ENCODE results near the gene RB1. TPM values are rescaled to one million over a fixed set of nuclear protein-coding genes. Genes with fewer than 3 reads are reported as not detected.
"Not testable (repeated sequence)": the region's sequence is repeated elsewhere in the genome, so short reads cannot be mapped to it uniquely, and the experiment has no call there.

Gene RB1
- total and polyA plus RNA-seq, 7 experiments from 2014 or later, result 12.1 to 37.1 (median 18.5) TPM

DNA sequence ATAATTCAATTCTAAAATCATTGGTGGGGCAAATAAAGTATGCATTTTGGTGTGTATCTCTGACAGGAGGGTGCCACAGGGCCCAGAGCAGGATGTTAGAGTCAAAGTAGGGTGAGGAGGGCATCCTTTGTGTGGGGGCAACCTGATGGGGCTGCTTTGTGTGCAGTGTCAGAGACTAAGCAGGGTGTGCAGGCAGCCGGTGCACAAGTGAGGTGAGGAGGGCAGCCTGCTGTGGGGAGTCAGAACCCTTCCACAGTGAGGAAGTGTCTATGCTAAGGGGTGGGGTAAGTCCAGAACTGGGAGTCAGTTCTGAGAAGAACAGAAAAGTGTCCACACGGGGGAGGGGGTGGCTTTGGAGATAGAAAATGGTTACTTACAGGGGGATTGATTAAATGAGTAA, 40.7 kb downstream of the RB1 start:
- ATAC-seq (no peak), DNase-seq (no peak)
- Mint-ChIP-seq H3K4me3 (no peak overlapping the region), H3K36me3 (peaks cover 11 to 36% (median 31%) of the 10 kb centered on the region in 5 donors), H3K27me3 (no peaks in the 10 kb centered on the region), H3K27ac (peak overlapping the region in 1 of 9 donors; percentile 12), H3K4me1 (peaks cover 0 to 12% (median 0%) of the 10 kb centered on the region in 7 donors), H3K9me3 (peaks cover 0 to 6% (median 0%) of the 10 kb centered on the region in 11 donors)
- ChIA-PET CTCF (no interaction called here), POLR2A (no interaction called here)
- H3K4me1 ChIP-seq (ENCODE audit: control insufficient read depth in 2 of 2, insufficient read depth in 2 of 2, low read length in 2 of 2), result no peaks in the 10 kb centered on the region
- intact Hi-C loops (cut with micrococcal nuclease), result no loop called here
- peaks cover 0 to 4% (median 0%) of the 10 kb centered on the region in 3 experiments for H3K9me3 ChIP-seq (ENCODE audit: control insufficient read depth in 2 of 3, low read length in 3 of 3)
- H3K36me3 ChIP-seq (ENCODE audit: control insufficient read depth in 2 of 3, insufficient read depth in 3 of 3, low read length in 3 of 3), result peaks cover 0 to 3% (median 0%) of the 10 kb centered on the region in 3 experiments
- H3K27me3 ChIP-seq (ENCODE audit: control insufficient read depth in 2 of 2, insufficient read depth in 2 of 2, low read length in 2 of 2), result no peaks in the 10 kb centered on the region
- H3K27ac ChIP-seq (ENCODE audit: low read depth, low read length), result no peak overlapping the region
- H3K4me3 ChIP-seq (ENCODE audit: low read length), result no peak overlapping the region

DNA sequence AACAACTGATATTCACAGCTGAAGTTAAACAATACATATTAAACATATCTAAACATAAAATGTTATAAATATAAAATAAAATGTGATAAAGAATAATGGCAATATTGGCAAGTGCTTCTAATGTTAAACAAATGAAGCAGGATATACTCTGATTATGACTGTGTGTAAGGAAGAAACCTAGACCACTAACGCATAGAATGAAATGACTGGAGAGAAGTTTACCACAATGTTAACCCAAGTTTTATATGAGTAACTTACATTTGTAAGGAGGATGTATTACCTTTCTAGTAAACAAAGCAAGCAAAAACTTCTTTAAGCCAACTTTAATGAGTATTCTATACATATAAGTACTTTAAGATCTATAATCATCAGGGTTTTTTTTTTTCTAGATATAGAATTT, 43.0 kb downstream of the RB1 start:
- DNase-seq, result no peak
- Mint-ChIP-seq H3K27me3 (no peaks in the 10 kb centered on the region), H3K4me1 (peaks cover 0 to 12% (median 0%) of the 10 kb centered on the region in 7 donors), H3K27ac (no peak overlapping the region), H3K9me3 (peaks cover 0 to 22% (median 8%) of the 10 kb centered on the region in 11 donors), H3K4me3 (no peak overlapping the region), H3K36me3 (peaks cover 28 to 58% (median 49%) of the 10 kb centered on the region in 5 donors)
- ChIA-PET CTCF (no interaction called here), POLR2A (interaction anchor here (0.6 kb wide), 1 partner anchor 17 kb away, joined by 3 read pairs; no protein-coding TSS in a partner anchor)
- Histone ChIP-seq H3K36me3 (ENCODE audit: control insufficient read depth in 2 of 3, insufficient read depth in 3 of 3, low read length in 3 of 3) (peaks cover 0 to 12% (median 0%) of the 10 kb centered on the region in 3 experiments), H3K27me3 (ENCODE audit: control insufficient read depth in 2 of 2, insufficient read depth in 2 of 2, low read length in 2 of 2) (no peaks in the 10 kb centered on the region), H3K27ac (ENCODE audit: low read depth, low read length) (no peak overlapping the region), H3K4me1 (ENCODE audit: control insufficient read depth in 2 of 2, insufficient read depth in 2 of 2, low read length in 2 of 2) (no peaks in the 10 kb centered on the region), H3K4me3 (ENCODE audit: low read length) (no peak overlapping the region), H3K9me3 (ENCODE audit: control insufficient read depth in 2 of 3, low read length in 3 of 3) (no peaks in the 10 kb centered on the region)
- no peak for ATAC-seq
- intact Hi-C loops (cut with micrococcal nuclease), result no loop called here

DNA sequence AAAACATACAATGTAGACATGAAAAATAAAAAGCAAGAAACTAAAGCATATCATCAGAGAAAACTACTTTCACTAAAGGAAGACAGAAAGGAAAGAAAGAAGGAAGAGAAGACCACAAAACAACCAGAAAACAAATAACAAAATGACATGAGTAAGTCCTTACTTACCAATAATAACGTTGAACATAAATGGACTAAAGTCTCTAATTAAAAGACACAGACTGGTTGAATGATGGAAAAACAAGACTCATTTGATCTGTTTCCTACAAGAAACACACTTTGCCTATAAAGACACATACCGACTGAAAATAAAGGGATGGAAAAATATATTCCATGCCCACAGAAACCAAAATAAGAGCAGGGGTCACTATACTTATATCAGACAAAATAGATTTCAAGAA, 46.0 kb downstream of the RB1 start:
- H3K27ac ChIP-seq (ENCODE audit: low read depth, low read length), result no peak overlapping the region
- no peak for ATAC-seq
- peaks cover 0 to 12% (median 0%) of the 10 kb centered on the region in 3 experiments for H3K36me3 ChIP-seq (ENCODE audit: control insufficient read depth in 2 of 3, insufficient read depth in 3 of 3, low read length in 3 of 3)
- no peak overlapping the region for H3K4me3 Mint-ChIP-seq
- no peaks in the 10 kb centered on the region for H3K27me3 Mint-ChIP-seq
- ChIA-PET POLR2A (no interaction called here), CTCF (no interaction called here)
- H3K4me1 ChIP-seq (ENCODE audit: control insufficient read depth in 2 of 2, insufficient read depth in 2 of 2, low read length in 2 of 2), result no peaks in the 10 kb centered on the region
- H3K9me3 Mint-ChIP-seq, result peaks cover 5 to 48% (median 24%) of the 10 kb centered on the region in 11 donors
- intact Hi-C loops (cut with micrococcal nuclease), result loop anchor here in 1 of 2 donors (2.0 kb wide), 1 partner anchor 13 kb away; no protein-coding TSS in a partner anchor
- no peaks in the 10 kb centered on the region for H3K27me3 ChIP-seq (ENCODE audit: control insufficient read depth in 2 of 2, insufficient read depth in 2 of 2, low read length in 2 of 2)
- H3K9me3 ChIP-seq (ENCODE audit: control insufficient read depth in 2 of 3, low read length in 3 of 3), result peaks cover 0 to 9% (median 0%) of the 10 kb centered on the region in 3 experiments
- peaks cover 0 to 7% (median 0%) of the 10 kb centered on the region in 7 donors for H3K4me1 Mint-ChIP-seq
- peaks cover 45 to 78% (median 72%) of the 10 kb centered on the region in 5 donors for H3K36me3 Mint-ChIP-seq
- no peak for DNase-seq
- H3K4me3 ChIP-seq (ENCODE audit: low read length), result no peak overlapping the region
- no peak overlapping the region for H3K27ac Mint-ChIP-seq

DNA sequence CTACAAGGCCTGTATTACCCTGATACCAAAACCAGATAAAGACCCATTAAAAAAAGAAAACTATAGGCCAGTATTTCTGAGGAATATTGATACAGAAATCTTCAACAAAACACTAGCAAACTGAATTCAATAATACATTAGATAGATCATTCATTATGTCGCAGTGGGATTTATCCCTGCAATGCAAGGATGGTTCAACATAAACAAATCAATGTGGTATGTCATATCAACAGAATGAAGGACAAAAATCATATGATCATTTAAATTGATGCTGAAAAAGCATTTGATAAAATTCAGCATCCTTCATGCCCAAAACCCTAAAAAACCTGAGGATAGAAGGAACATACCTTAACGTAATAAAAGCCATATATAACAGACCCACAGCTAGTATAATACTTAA, 50.0 kb downstream of the RB1 start:
- peaks cover 0 to 12% (median 0%) of the 10 kb centered on the region in 3 experiments for H3K36me3 ChIP-seq (ENCODE audit: control insufficient read depth in 2 of 3, insufficient read depth in 3 of 3, low read length in 3 of 3)
- Mint-ChIP-seq H3K27me3 (no peaks in the 10 kb centered on the region), H3K27ac (no peak overlapping the region), H3K4me3 (no peak overlapping the region), H3K36me3 (peaks cover 46 to 67% (median 66%) of the 10 kb centered on the region in 5 donors), H3K4me1 (peaks cover 0 to 2% (median 0%) of the 10 kb centered on the region in 7 donors), H3K9me3 (peaks cover 5 to 56% (median 34%) of the 10 kb centered on the region in 11 donors)
- POLR2A ChIA-PET, result no interaction called here
- no peak overlapping the region for H3K27ac ChIP-seq (ENCODE audit: low read depth, low read length)
- CTCF ChIA-PET, result no interaction called here
- no peak for DNase-seq
- no peak for ATAC-seq
- peaks cover 0 to 9% (median 0%) of the 10 kb centered on the region in 3 experiments for H3K9me3 ChIP-seq (ENCODE audit: control insufficient read depth in 2 of 3, low read length in 3 of 3)
- no peak overlapping the region for H3K4me3 ChIP-seq (ENCODE audit: low read length)
- H3K27me3 ChIP-seq (ENCODE audit: control insufficient read depth in 2 of 2, insufficient read depth in 2 of 2, low read length in 2 of 2), result no peaks in the 10 kb centered on the region
- intact Hi-C loops (cut with micrococcal nuclease), result no loop called here
- H3K4me1 ChIP-seq (ENCODE audit: control insufficient read depth in 2 of 2, insufficient read depth in 2 of 2, low read length in 2 of 2), result no peaks in the 10 kb centered on the region

DNA sequence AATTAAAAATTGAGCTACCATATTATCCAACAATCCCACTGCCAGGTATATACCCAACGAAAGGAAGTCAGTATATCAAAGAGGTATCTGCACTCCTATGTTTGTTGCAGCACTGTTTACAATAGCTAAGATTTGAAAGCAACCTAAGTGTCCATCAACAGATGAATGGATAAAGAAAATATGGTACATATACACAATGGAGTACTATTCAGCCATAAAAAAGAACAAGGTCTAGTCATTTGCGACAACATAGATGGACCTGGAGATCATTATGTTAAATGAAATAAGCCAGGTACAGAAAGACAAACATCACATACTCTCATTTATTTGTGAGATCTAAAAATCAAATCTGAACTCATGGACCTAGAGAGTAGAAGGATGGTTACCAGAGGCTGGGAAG, 52.0 kb downstream of the RB1 start:
- H3K27ac Mint-ChIP-seq; H3K4me1 ChIP-seq (ENCODE audit: control insufficient read depth in 2 of 2, insufficient read depth in 2 of 2, low read length in 2 of 2); H3K36me3 ChIP-seq (ENCODE audit: control insufficient read depth in 2 of 3, insufficient read depth in 3 of 3, low read length in 3 of 3); H3K4me3 ChIP-seq (ENCODE audit: low read length); H3K27ac ChIP-seq (ENCODE audit: low read depth, low read length); intact Hi-C loops (cut with micrococcal nuclease); CTCF ChIA-PET; H3K4me1 Mint-ChIP-seq; ATAC-seq; H3K9me3 ChIP-seq (ENCODE audit: control insufficient read depth in 2 of 3, low read length in 3 of 3); POLR2A ChIA-PET; DNase-seq; H3K27me3 Mint-ChIP-seq; H3K27me3 ChIP-seq (ENCODE audit: control insufficient read depth in 2 of 2, insufficient read depth in 2 of 2, low read length in 2 of 2); H3K4me3 Mint-ChIP-seq: not testable (repeated sequence)
- H3K36me3 Mint-ChIP-seq, result peaks cover 41 to 58% (median 55%) of the 10 kb centered on the region in 5 donors
- H3K9me3 Mint-ChIP-seq, result peaks cover 5 to 43% (median 28%) of the 10 kb centered on the region in 11 donors

DNA sequence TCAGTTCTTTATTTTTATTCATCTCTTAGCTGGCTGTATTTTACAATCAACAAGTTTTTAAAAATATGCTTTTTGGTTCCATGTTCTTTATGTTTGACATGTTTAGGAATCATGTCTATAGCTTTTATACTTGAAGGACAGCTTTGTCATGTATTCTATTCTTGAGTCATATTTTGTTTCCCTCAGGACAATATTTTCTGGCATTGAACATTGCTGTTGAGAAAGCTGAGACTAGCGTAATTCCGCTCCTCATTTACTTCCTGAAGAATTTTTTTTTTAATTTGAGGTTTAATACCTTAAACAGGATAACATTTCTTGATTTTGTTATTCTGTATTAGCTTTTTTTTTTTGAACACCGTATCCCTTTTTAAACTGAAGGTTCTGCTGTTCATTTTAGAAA, 53.2 kb downstream of the RB1 start:
- Mint-ChIP-seq H3K4me3 (no peak overlapping the region), H3K36me3 (peaks cover 32 to 49% (median 46%) of the 10 kb centered on the region in 5 donors), H3K27ac (peak overlapping the region in 1 of 9 donors; percentile 7), H3K27me3 (no peaks in the 10 kb centered on the region), H3K9me3 (peaks cover 5 to 33% (median 24%) of the 10 kb centered on the region in 11 donors), H3K4me1 (peaks cover 0 to 2% (median 0%) of the 10 kb centered on the region in 7 donors)
- intact Hi-C loops (cut with micrococcal nuclease), result loop anchor here in 1 of 2 donors (2.0 kb wide), 1 partner anchor 16 kb away; no protein-coding TSS in a partner anchor
- ChIA-PET CTCF (interaction anchor here (0.6 to 0.7 kb wide), 2 partner anchors 23 to 344 kb away, joined by 3 to 4 read pairs; no protein-coding TSS in a partner anchor), POLR2A (interaction anchor here (0.6 to 0.9 kb wide), 2 partner anchors 177 to 264 kb away, joined by 3 read pairs; no protein-coding TSS in a partner anchor)
- Histone ChIP-seq H3K9me3 (ENCODE audit: control insufficient read depth in 2 of 3, low read length in 3 of 3) (peaks cover 0 to 9% (median 0%) of the 10 kb centered on the region in 3 experiments), H3K27ac (ENCODE audit: low read depth, low read length) (no peak overlapping the region), H3K4me1 (ENCODE audit: control insufficient read depth in 2 of 2, insufficient read depth in 2 of 2, low read length in 2 of 2) (no peaks in the 10 kb centered on the region), H3K36me3 (ENCODE audit: control insufficient read depth in 2 of 3, insufficient read depth in 3 of 3, low read length in 3 of 3) (no peaks in the 10 kb centered on the region), H3K4me3 (ENCODE audit: low read length) (no peak overlapping the region), H3K27me3 (ENCODE audit: control insufficient read depth in 2 of 2, insufficient read depth in 2 of 2, low read length in 2 of 2) (no peaks in the 10 kb centered on the region)
- ATAC-seq (no peak), DNase-seq (no peak)

DNA sequence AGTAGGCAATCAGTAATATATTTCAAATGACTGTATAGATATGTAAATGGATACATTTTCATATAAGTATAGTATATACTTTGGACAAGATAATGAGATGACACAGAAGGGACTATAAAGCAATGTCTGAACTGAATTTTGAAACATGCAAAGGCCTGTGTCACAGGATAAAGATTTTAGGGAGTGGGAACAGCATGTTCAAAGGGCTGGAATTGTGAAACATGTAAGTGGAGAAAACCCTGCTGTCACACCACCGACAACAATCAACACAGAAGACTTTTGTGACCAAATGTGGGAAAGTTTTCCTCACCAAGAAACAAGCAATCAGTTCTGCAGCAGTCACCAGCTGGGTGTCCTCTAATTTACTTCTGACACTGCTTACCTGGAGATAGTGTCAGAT, 66.4 kb downstream of the RB1 start:
- intact Hi-C loops (cut with micrococcal nuclease), result no loop called here
- H3K27ac ChIP-seq (ENCODE audit: low read depth, low read length), result no peak overlapping the region
- DNase-seq, result no peak
- POLR2A ChIA-PET, result no interaction called here
- CTCF ChIA-PET, result no interaction called here
- Mint-ChIP-seq H3K27ac (no peak overlapping the region), H3K4me1 (peaks cover 0 to 5% (median 0%) of the 10 kb centered on the region in 7 donors), H3K9me3 (peaks cover 0 to 4% (median 0%) of the 10 kb centered on the region in 11 donors), H3K4me3 (no peak overlapping the region), H3K36me3 (peaks cover 9 to 48% (median 34%) of the 10 kb centered on the region in 5 donors), H3K27me3 (no peaks in the 10 kb centered on the region)
- H3K4me3 ChIP-seq (ENCODE audit: low read length), result no peak overlapping the region
- no peaks in the 10 kb centered on the region for H3K4me1 ChIP-seq (ENCODE audit: control insufficient read depth in 2 of 2, insufficient read depth in 2 of 2, low read length in 2 of 2)
- H3K27me3 ChIP-seq (ENCODE audit: control insufficient read depth in 2 of 2, insufficient read depth in 2 of 2, low read length in 2 of 2), result no peaks in the 10 kb centered on the region
- no peaks in the 10 kb centered on the region for H3K36me3 ChIP-seq (ENCODE audit: control insufficient read depth in 2 of 3, insufficient read depth in 3 of 3, low read length in 3 of 3)
- ATAC-seq, result no peak
- H3K9me3 ChIP-seq (ENCODE audit: control insufficient read depth in 2 of 3, low read length in 3 of 3), result no peaks in the 10 kb centered on the region

Measured in naive thymus-derived CD4-positive, alpha-beta T cell (primary cell).